ENCODE measurements around the gene PAX2. TPM values are rescaled to one million over a fixed set of nuclear protein-coding genes. Genes with fewer than 3 reads are reported as not detected.

The PAX2 gene
- total RNA-seq, 1 donor from 2014 or later = 4.4 TPM

GRCh38 chr10:100718197-100718742 is 27.1 kb upstream of the PAX2 start:
- TF ChIP-seq CTCF (conservative IDR thresholded peaks at IDR 0.05) = no peak
- peaks cover 98% of the 10 kb centered on the region for H3K27me3 Mint-ChIP-seq
- no peaks in the 10 kb centered on the region for H3K36me3 Mint-ChIP-seq
- DNase-seq (ENCODE audit: extremely low spot score, unreplicated experiment) = no peak
- H3K9me3 Mint-ChIP-seq = no peaks in the 10 kb centered on the region
- H3K4me1 Mint-ChIP-seq (ENCODE audit: unreplicated experiment) = peaks cover 8% of the 10 kb centered on the region
- H3K4me3 Mint-ChIP-seq = no peak overlapping the region
- H3K27ac Mint-ChIP-seq = no peak overlapping the region

GRCh38 chr10:100723180-100723579 is 22.2 kb upstream of the PAX2 start:
- no peak for TF ChIP-seq CTCF (conservative IDR thresholded peaks at IDR 0.05)
- DNase-seq (ENCODE audit: extremely low spot score, unreplicated experiment) = no peak
- H3K36me3 Mint-ChIP-seq = no peaks in the 10 kb centered on the region
- H3K4me3 Mint-ChIP-seq = peak overlapping the region; percentile 44
- no peak overlapping the region for H3K27ac Mint-ChIP-seq
- H3K27me3 Mint-ChIP-seq = peaks cover 94% of the 10 kb centered on the region
- H3K4me1 Mint-ChIP-seq (ENCODE audit: unreplicated experiment) = peaks cover 9% of the 10 kb centered on the region
- H3K9me3 Mint-ChIP-seq = no peaks in the 10 kb centered on the region

DNA sequence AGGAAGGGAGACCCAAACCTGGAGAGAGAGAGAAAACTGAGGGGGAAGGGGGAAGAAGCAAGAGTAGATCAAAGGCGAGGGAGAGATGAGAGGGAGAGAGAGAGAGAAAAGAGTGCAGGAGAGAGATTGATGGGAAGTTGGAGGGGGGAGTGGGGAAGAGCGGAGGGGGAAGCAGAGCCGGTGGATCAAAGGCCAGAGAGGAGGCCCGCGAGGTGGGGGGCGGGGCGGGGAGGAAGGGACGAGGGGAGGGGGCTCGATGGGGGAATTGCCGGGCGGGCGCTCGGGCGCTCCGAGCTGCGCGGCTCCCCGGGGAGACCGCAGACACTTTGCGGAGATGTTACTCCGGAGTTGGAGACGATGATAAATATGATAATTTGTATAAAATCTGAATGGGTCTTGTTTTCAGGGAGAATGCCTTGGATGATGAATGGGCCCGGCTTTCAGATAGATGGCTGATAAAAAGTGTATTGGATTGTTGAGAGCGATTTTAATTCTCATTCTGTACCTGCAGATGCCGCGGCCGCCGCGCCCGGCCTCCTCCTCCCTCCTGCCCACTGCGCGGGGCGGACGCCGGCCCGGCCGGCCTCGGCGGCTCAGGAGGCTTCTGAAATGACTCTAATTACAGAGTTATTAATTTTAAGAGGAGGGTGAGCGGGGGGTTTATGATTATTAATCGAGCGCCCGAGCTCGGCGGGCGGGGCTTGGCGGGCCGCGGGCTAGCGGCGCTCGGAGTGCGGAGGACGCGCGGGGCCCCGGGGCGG is 21.4 kb upstream of the PAX2 start:
- Mint-ChIP-seq H3K4me3 (peak overlapping the region; percentile 64), H3K27me3 (peaks cover 94% of the 10 kb centered on the region), H3K36me3 (no peaks in the 10 kb centered on the region), H3K27ac (no peak overlapping the region), H3K9me3 (no peaks in the 10 kb centered on the region), H3K4me1 (ENCODE audit: unreplicated experiment) (peaks cover 15% of the 10 kb centered on the region)
- no peak for TF ChIP-seq CTCF (conservative IDR thresholded peaks at IDR 0.05)
- DNase-seq (ENCODE audit: extremely low spot score, unreplicated experiment) = no peak

DNA sequence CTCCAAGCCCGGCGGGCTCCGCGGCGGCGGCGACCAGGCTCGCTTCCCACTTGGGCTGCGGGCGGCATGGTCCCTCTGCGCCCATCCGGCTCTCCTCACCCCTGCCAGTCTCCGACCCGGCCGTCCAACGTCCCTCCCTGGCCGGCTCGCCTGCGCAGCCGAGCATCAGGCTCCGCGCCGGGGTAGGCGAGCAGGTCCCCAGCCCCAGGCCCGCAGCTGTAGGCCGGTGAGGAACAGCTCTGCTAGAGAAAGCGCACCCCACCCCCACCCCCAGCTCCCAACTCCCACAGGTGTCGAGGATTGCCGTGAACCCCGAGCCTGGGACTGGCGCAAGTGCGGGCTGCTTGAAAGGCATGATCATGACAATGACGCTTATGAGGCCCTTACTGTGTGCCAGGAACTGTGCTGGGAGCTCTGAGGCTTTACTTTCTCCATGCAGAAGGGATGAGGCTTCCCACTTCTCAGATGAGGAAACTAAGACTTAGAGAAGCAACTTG is 20.8 kb upstream of the PAX2 start:
- H3K4me1 Mint-ChIP-seq (ENCODE audit: unreplicated experiment) = peaks cover 16% of the 10 kb centered on the region

GRCh38 chr10:100725071-100725471 is 20.3 kb upstream of the PAX2 start:
- TF ChIP-seq CTCF (conservative IDR thresholded peaks at IDR 0.05) = no peak
- H3K4me3 Mint-ChIP-seq = peak overlapping the region; percentile 57
- H3K27ac Mint-ChIP-seq = no peak overlapping the region
- no peak for DNase-seq (ENCODE audit: extremely low spot score, unreplicated experiment)
- H3K36me3 Mint-ChIP-seq = no peaks in the 10 kb centered on the region
- no peaks in the 10 kb centered on the region for H3K9me3 Mint-ChIP-seq
- peaks cover 18% of the 10 kb centered on the region for H3K4me1 Mint-ChIP-seq (ENCODE audit: unreplicated experiment)
- H3K27me3 Mint-ChIP-seq = peaks cover 94% of the 10 kb centered on the region

More for the DNA sequence above, 20.8 kb upstream of the PAX2 start:
- Mint-ChIP-seq H3K9me3 (no peaks in the 10 kb centered on the region), H3K27me3 (peaks cover 94% of the 10 kb centered on the region), H3K27ac (no peak overlapping the region), H3K36me3 (no peaks in the 10 kb centered on the region), H3K4me3 (no peak overlapping the region)
- DNase-seq (ENCODE audit: extremely low spot score, unreplicated experiment) = no peak
- no peak for TF ChIP-seq CTCF (conservative IDR thresholded peaks at IDR 0.05)
